HEK293 (cell line): ENCODE measurements around the gene B4GALNT1.

ENCODE experiments used
- HOXA7 ChIP-seq: sonication (generic); formaldehyde crosslinking; IDR thresholded peaks from 2 replicates; pipeline ENCODE4 v1.8.1; 2022; ENCODE audit warnings: missing genetic modification reagents, borderline replicate concordance
- MZF1 ChIP-seq: fragments of 450-650 bp; formaldehyde crosslinking; IDR thresholded peaks from 2 replicates; pipeline ENCODE4 v1.5.1; 2017; ENCODE audit warnings: missing biosample characterization, missing genetic modification characterization, borderline replicate concordance
- SALL2 ChIP-seq: fragments of 450-650 bp; formaldehyde crosslinking; IDR thresholded peaks from 2 replicates; pipeline ENCODE4 v1.5.0; 2017; ENCODE audit warnings: missing biosample characterization, mild to moderate bottlenecking, missing genetic modification characterization, borderline replicate concordance
- ZNF23 ChIP-seq: fragments of 450-650 bp; formaldehyde crosslinking; IDR thresholded peaks from 2 replicates; pipeline ENCODE4 v1.5.1; 2016; ENCODE audit warnings: missing biosample characterization, missing genetic modification characterization, borderline replicate concordance
- ZNF24 ChIP-seq: fragments of 450-650 bp; formaldehyde crosslinking; IDR thresholded peaks from 2 replicates; pipeline ENCODE4 v1.5.1; 2016; ENCODE audit warnings: missing biosample characterization, missing genetic modification characterization
- ZNF777 ChIP-seq: fragments of 450-650 bp; formaldehyde crosslinking; IDR thresholded peaks from 2 replicates; pipeline ENCODE4 v1.5.1; 2017; ENCODE audit warnings: missing biosample characterization, missing genetic modification characterization, borderline replicate concordance
- TF ChIP-seq, protein P1 (sequence below): fragments of 450-650 bp; formaldehyde crosslinking; IDR thresholded peaks from 2 replicates; pipeline ENCODE4 v1.5.1; 2016; ENCODE audit warnings: missing biosample characterization, missing genetic modification characterization
- TF ChIP-seq, protein P2 (sequence below): fragments of 450-650 bp; formaldehyde crosslinking; IDR thresholded peaks from 2 replicates; pipeline ENCODE4 v1.5.1; 2016; ENCODE audit warnings: missing biosample characterization, missing genetic modification characterization
- TF ChIP-seq, protein P3 (sequence below): fragments of 450-650 bp; formaldehyde crosslinking; IDR thresholded peaks from 2 replicates; pipeline ENCODE4 v1.5.1; 2017; ENCODE audit warnings: missing biosample characterization, missing genetic modification characterization
- TF ChIP-seq, protein P4 (sequence below): fragments of 450-650 bp; formaldehyde crosslinking; conservative IDR thresholded peaks from 2 replicates; pipeline ENCODE4 v1.5.1; 2016; ENCODE audit warnings: low read depth, missing biosample characterization, missing genetic modification characterization
- TF ChIP-seq, protein P5 (sequence below): fragments of 450-650 bp; formaldehyde crosslinking; IDR thresholded peaks from 2 replicates; pipeline ENCODE4 v1.5.1; 2016; ENCODE audit warnings: missing biosample characterization, missing genetic modification characterization

DNA sequence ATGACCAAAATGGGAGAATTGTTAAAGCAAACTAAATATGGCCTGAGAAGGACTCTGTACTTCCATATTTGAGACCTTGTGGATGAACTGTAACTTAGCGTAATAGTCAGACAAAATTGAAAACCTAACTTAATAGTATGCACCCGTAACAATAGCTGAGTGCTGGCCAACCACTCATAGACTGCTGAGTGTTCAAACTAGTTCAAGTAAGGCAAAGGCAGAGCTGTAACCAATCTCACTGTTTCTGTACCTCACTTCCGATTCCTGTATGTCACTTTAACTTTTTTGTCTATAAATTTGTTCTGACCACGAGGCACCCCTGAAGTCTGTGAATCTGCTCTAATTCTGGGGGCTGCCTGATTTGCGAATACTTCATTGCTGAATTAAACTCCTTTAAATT, 33.9 kb upstream of the B4GALNT1 start:
- TF ChIP-seq, protein P1, sequence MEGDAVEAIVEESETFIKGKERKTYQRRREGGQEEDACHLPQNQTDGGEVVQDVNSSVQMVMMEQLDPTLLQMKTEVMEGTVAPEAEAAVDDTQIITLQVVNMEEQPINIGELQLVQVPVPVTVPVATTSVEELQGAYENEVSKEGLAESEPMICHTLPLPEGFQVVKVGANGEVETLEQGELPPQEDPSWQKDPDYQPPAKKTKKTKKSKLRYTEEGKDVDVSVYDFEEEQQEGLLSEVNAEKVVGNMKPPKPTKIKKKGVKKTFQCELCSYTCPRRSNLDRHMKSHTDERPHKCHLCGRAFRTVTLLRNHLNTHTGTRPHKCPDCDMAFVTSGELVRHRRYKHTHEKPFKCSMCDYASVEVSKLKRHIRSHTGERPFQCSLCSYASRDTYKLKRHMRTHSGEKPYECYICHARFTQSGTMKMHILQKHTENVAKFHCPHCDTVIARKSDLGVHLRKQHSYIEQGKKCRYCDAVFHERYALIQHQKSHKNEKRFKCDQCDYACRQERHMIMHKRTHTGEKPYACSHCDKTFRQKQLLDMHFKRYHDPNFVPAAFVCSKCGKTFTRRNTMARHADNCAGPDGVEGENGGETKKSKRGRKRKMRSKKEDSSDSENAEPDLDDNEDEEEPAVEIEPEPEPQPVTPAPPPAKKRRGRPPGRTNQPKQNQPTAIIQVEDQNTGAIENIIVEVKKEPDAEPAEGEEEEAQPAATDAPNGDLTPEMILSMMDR, result no peak
- TF ChIP-seq, protein P2, sequence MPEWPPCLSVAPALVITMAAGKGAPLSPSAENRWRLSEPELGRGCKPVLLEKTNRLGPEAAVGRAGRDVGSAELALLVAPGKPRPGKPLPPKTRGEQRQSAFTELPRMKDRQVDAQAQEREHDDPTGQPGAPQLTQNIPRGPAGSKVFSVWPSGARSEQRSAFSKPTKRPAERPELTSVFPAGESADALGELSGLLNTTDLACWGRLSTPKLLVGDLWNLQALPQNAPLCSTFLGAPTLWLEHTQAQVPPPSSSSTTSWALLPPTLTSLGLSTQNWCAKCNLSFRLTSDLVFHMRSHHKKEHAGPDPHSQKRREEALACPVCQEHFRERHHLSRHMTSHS (tag by site-specific recombination), result no peak
- TF ChIP-seq MZF1 (no peak), ZNF24 (tag by site-specific recombination) (no peak), HOXA7 (no peak), ZNF23 (tag by site-specific recombination) (no peak), SALL2 (tag by site-specific recombination) (no peak), ZNF777 (no peak)
- TF ChIP-seq, protein P3, sequence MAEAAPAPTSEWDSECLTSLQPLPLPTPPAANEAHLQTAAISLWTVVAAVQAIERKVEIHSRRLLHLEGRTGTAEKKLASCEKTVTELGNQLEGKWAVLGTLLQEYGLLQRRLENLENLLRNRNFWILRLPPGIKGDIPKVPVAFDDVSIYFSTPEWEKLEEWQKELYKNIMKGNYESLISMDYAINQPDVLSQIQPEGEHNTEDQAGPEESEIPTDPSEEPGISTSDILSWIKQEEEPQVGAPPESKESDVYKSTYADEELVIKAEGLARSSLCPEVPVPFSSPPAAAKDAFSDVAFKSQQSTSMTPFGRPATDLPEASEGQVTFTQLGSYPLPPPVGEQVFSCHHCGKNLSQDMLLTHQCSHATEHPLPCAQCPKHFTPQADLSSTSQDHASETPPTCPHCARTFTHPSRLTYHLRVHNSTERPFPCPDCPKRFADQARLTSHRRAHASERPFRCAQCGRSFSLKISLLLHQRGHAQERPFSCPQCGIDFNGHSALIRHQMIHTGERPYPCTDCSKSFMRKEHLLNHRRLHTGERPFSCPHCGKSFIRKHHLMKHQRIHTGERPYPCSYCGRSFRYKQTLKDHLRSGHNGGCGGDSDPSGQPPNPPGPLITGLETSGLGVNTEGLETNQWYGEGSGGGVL (tag by site-specific recombination), result no peak
- TF ChIP-seq, protein P4, sequence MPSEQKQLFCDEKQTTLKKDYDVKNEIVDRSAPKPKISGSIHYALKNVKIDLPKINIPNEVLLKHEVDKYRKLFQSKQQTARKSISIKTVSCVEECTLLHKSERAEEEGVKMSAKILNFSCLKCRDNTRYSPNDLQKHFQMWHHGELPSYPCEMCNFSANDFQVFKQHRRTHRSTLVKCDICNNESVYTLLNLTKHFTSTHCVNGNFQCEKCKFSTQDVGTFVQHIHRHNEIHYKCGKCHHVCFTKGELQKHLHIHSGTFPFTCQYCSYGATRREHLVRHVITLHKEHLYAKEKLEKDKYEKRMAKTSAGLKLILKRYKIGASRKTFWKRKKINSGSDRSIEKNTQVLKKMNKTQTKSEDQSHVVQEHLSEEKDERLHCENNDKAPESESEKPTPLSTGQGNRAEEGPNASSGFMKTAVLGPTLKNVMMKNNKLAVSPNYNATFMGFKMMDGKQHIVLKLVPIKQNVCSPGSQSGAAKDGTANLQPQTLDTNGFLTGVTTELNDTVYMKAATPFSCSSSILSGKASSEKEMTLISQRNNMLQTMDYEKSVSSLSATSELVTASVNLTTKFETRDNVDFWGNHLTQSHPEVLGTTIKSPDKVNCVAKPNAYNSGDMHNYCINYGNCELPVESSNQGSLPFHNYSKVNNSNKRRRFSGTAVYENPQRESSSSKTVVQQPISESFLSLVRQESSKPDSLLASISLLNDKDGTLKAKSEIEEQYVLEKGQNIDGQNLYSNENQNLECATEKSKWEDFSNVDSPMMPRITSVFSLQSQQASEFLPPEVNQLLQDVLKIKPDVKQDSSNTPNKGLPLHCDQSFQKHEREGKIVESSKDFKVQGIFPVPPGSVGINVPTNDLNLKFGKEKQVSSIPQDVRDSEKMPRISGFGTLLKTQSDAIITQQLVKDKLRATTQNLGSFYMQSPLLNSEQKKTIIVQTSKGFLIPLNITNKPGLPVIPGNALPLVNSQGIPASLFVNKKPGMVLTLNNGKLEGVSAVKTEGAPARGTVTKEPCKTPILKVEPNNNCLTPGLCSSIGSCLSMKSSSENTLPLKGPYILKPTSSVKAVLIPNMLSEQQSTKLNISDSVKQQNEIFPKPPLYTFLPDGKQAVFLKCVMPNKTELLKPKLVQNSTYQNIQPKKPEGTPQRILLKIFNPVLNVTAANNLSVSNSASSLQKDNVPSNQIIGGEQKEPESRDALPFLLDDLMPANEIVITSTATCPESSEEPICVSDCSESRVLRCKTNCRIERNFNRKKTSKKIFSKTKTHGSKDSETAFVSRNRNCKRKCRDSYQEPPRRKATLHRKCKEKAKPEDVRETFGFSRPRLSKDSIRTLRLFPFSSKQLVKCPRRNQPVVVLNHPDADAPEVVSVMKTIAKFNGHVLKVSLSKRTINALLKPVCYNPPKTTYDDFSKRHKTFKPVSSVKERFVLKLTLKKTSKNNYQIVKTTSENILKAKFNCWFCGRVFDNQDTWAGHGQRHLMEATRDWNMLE (tag by site-specific recombination), result no peak
- TF ChIP-seq, protein P5, sequence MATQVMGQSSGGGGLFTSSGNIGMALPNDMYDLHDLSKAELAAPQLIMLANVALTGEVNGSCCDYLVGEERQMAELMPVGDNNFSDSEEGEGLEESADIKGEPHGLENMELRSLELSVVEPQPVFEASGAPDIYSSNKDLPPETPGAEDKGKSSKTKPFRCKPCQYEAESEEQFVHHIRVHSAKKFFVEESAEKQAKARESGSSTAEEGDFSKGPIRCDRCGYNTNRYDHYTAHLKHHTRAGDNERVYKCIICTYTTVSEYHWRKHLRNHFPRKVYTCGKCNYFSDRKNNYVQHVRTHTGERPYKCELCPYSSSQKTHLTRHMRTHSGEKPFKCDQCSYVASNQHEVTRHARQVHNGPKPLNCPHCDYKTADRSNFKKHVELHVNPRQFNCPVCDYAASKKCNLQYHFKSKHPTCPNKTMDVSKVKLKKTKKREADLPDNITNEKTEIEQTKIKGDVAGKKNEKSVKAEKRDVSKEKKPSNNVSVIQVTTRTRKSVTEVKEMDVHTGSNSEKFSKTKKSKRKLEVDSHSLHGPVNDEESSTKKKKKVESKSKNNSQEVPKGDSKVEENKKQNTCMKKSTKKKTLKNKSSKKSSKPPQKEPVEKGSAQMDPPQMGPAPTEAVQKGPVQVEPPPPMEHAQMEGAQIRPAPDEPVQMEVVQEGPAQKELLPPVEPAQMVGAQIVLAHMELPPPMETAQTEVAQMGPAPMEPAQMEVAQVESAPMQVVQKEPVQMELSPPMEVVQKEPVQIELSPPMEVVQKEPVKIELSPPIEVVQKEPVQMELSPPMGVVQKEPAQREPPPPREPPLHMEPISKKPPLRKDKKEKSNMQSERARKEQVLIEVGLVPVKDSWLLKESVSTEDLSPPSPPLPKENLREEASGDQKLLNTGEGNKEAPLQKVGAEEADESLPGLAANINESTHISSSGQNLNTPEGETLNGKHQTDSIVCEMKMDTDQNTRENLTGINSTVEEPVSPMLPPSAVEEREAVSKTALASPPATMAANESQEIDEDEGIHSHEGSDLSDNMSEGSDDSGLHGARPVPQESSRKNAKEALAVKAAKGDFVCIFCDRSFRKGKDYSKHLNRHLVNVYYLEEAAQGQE (tag by site-specific recombination), result no peak
